HG02798 (cell line): ENCODE results near the gene RAP2A.
A peak's percentile ranks its signal among the peaks of the same experiment; 100 is the strongest.

Experiments used
- ATAC-seq: cut with Tn5 transposase; IDR thresholded peaks from one replicate; pipeline ENCODE4 v1.9.1; 2021; ENCODE audit warnings: mild to moderate bottlenecking; ENCODE audit not compliant: unreplicated experiment, poor library complexity

The RAP2A gene

DNA sequence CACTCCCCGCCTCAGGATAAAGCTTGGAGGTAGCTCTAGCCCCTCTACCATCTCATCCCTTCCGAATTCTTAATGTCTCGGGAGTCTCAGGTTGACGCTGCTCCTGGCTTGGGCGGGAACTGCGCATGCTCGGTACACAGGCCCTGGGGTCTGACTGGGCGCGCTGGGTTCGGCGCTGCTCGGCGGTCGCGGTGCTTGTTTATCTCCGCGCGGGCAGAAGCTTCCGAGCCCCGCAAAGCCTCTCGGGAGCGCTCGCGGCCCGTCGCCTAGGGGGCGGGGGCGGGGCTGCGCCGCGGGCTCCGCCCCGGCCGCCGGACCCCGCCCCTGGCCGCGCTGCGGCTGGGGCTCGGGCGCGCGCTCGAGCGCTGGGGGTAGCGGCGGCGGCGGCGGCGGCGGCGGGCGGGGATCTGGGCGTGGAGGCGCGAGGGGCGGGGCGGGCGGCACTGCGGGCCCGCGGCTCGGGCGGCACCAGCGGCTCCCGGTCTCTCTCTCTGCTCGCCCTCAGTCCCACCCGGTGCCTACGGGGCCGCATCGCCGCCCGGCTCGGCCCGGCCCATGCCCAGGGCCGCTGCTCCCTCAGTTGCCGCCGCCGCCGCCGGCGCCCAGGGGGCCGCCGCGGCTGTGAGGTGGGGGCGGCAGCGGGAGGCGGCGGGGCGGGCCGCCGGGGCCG lies at the start of gene RAP2A:
Gene RAP2A (plus strand): TSS at position 443 of the 670 bp plus-strand sequence. CDS start 302 bp downstream, outside the sequence.
- peak; percentile 55 for ATAC-seq

DNA sequence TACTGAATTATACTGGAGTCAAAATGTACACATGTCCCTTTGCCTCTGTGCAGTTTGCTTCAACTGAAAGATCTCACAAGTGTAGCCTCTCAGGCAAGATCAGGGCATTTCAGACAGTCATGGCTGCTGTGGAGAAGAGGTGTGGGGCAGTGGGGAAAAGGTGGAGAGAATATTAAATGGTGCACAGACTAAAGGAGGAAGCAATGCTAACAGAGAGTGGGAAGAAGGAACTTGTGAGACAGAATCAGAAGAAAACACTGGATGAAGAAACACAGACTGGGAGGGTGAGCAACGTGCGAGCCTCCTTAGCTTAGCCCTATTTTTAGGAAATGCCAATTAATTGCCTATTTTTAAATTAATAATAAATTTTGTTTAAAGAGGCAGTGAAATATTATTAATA lies 49.6 kb upstream of the RAP2A start:
- ATAC-seq = no peak

DNA sequence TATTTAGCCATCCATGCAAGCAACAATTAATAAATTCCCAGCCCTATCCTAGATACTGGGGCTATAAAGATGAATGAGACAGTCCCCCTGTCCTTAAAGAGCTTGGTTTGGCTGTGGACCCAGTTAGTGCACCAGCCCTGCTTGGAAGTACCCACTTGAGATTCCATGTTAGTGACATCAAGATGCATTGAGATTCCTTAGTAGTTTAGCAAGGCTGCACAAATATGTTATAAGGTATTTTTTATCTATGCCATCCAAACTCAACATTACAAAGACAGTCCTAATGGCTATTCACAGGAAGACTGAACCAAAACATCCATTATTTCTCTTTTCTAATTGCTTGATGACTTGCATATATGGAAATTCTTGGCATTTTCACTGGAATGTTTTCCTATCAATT lies 48.8 kb upstream of the RAP2A start:
- ATAC-seq = no peak

DNA sequence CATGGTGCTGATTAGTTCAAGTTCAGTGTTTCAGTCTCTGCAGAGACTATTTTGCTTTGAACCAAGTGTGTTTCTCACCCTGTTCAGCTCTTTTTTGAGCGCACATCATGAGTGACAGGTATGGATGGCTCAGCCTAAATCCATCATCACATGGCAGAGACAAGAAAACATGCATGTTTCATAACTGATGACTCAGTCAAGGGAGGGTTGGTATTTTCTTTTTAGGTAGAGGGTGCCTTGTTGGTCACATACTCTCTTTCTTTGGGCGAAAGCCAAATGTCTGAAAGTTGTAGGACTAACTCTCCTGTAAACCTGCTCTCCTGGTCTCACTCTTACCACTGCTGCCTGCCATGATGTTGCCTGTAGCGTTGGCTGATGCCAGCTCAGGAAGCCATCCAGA lies 48.1 kb upstream of the RAP2A start:
- no peak for ATAC-seq

DNA sequence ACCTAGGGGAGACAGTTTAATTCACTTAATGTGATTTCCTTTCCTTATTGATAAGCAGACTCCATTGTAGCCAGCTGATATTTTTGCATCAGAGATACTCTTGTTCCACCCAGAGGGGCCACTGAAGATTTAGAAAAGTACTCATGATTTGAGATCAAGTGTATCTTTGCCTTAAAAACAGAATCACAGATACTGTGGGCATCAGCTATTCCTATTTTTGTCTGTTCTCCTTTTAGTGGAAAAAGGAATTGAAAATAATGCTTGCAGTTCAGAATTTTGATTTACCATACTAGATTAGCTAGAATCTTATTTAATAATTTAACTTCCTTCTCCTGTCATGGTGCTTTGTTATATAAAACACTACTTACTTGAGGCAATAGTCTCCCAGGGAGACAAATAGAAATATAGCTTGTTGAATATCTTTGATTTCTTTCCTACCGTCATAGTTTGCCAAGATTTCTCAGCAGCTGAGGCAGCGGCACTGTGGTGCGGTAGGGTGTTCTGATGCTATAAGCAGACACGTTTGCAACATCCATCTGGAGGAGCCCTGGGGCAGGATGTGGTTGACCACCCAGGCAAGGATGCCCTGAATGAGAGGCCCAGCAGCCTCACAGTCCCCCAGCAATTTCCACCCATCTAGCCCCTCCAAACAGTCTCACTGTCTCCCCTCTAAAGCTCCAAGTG lies 47.0 kb upstream of the RAP2A start:
- no peak for ATAC-seq

DNA sequence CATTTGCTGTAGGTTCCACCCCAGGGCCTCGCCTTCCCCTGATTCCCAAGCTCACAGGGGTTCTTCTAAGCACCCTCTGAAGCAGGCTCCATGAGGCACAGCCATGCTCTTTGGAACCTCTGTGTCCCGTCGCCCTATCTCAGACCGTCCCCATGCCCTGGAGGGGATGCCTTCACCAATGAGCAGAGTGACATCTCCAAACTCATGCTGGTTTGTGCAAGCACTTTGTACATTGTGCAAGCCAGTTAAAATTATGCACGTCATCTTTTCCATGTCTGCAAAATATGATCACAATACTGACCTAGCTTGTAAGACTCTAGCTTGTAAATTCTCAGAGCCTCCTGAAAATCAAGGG lies 46.5 kb upstream of the RAP2A start:
- ATAC-seq = no peak

DNA sequence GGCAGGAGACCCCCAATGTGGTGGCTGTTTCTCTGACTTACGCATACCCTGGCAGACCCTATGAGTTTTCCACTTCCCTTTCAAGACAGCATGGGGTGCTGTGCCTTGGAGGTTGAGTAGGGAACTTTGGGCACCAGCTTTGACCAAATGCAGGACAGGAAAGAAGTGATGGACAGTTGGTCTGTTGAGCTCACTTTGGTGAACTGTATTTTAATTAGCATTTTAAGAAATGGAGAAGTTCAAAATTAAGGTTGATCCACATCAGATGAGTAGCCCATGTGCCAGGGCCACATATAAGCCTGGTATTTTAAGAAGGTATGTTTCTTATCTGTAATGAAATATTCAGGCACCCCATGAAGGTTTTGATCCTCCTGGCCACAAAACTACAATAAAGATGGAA lies 46.1 kb upstream of the RAP2A start:
- no peak for ATAC-seq

DNA sequence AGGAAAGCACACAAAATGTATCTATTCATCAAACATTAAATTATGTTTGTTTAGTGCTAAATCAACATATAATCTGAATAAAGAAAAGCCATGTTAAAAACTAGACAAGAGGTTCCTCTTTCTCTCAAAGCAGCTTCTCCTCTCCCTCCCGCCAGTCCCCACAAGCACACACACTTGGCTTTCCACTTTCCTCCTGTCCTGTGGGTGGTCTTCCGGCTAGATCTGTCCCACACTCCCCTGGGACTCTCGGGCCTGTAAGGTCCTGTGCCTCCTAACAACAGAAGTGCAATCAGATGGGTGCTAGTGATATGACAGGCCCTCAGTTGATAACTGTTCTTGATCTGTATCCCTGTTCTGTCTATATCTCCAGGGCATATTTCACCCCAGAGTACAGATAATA lies 45.6 kb upstream of the RAP2A start:
- no peak for ATAC-seq

DNA sequence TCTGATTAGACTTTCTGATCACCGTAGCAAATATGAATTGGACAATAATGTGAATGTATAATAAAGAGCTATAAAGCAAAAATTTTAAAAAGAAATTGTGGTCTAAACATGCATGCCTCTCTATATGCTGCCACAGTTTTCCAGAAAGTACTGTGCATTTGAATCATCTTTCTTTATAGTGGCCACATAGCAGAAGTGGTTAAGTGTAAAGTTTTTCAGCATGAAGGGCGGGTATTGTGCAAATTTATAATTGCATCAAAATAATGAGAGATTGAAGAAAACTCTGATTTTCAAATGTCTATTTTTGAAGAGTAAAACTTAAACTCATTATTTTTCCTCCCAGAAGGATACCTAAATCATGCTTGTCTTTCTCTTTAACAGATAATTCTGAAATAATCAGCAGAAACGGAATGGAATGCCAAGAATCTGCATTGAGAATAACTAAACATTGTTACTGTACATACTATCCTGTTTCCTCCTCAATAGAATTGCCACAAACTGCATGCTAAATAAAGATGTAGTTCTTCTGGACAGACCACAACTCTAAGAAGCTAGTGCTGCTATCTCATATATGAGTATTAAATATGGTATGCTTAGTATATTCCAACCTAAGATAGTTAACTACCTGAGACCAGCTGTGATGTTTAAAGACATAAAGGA lies 42.9 kb upstream of the RAP2A start:
- no peak for ATAC-seq

DNA sequence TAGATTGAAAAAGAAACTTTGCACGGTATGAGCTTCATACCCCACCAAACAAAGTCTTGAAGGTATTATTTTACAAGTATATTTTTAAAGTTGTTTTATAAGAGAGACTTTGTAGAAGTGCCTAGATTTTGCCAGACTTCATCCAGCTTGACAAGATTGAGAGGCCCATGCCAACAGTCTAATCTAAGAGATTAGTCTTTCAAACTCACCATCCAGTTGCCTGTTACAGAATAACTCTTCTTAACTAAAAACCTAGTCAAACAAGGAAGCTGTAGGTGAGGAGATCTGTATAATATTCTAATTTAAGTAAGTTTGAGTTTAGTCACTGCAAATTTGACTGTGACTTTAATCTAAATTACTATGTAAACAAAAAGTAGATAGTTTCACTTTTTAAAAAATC lies 41.9 kb upstream of the RAP2A start:
- no peak for ATAC-seq

DNA sequence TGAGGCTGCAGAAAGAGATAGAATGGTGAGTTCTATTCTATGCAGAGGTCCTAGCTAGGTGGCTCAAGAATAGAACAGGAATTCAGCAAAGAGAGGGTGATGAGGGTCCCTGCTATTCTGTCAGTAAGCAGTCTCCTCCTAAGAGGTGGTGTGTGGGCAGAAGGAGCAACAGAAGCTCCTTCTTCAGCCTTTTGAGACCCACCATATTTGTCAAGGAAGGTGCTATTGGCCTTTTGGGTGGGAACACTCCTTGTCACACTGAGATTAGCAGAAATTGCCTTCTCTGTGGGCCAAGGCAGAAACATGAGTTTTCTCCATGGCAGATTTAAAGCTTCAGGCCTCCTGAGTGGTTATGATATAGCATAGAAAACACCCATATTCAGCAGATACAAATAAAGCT lies 39.4 kb upstream of the RAP2A start:
- no peak for ATAC-seq

DNA sequence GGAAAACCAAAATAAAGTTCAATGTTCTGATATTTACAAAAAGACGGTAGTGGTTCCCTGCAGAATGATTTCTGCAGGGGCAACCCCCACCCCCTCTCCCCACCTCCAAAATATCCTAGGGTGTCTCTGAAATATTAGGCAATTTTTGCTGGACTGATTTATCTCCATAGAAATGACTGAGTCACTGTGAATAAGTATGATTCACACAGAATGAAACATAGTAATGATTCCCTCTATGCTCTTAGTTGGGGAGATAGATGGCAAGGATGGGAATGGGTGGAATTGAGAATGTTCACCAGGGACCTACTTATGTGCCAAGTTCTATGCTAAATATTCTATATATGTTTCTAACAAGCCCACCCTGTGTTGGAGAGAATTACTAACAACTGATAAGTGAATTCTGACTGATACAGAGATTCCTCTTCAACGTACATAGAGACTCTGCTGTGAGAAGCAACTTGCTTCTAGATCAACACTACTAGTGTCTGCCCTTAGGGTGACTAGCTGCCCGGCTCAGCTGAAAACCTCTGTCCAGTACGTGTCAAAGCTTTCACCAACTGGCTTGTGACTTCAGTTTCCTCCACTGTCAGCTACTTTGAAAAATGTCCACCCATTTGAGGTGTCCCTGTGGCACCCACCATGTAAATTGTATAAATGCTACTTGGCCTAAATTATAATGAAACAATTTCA lies 38.4 kb upstream of the RAP2A start:
- ATAC-seq = no peak

DNA sequence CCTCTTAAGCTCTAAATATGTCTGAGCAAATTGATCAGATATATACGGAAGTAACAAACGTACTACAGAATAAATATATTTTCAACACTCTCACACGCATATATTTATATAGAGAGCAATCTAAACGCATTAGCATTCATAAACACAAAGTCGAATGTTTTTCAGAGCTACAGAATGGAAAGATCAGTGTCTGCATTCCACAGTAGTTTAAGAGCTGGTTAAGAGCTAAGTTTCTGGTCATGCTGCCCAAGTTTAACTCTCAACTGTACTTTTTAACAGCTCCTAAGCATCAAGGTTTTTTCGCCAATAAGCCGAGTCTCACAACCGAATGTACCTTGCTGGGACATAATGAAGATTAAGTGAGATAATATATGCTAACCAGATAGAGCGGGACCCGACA lies 36.7 kb upstream of the RAP2A start:
- no peak for ATAC-seq

DNA sequence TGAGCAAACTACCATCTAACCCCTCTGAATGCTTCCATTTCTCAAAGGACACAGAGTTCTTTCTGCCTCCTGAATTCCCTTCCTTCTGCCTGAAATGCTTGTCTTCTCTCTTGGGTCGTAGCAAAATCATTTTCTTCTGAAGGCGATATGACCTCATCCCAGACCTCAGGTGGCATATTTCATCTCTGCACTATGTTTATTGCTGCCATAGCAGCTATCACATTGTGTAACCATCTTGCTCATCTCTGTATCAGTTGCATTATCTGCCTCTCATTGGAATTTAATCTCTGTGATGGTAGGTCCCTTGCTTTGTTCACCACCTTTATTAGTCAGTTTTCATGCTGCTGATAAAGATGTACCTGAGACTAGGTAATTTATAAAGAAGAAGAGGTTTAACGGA lies 32.5 kb upstream of the RAP2A start:
- ATAC-seq = no peak

DNA sequence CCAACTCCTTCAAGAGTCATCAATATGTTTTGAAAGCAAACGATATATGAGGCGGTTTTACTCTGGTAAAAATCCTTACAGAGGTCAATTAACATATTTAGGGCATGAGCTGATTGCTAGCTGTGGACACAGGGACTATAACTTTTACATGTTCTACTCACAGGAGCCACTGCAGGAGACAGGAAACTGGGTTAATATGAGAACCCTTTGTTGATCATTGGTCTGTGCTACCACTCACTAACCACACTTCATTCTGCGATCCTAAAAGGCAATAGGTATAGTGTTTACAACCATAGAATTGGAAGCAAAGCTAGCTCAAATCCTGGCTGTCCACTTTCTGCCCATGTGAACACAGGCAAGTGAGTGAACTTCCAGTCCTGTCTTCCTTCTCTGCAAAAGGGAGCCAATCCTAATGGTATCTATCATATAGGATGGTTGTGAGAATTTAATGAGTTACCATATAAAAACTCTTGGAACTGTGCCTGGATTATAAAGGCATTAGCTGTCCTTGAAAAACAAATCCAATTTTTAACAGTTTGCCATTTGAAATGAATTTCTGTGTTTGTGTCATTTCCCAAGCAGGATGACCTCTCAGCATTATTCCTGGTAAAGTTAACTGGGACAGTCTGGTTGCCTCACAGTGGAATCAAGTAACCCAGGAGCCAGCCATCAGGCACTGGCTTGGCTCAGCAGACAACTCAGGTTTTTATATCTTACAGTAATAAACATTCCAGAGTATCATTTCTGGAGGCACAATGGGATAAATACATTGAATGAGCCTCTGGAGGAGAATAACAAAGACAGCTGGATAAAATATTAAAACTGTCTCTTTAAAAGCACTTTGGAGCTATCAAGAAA lies 29.8 kb upstream of the RAP2A start:
- ATAC-seq = no peak

DNA sequence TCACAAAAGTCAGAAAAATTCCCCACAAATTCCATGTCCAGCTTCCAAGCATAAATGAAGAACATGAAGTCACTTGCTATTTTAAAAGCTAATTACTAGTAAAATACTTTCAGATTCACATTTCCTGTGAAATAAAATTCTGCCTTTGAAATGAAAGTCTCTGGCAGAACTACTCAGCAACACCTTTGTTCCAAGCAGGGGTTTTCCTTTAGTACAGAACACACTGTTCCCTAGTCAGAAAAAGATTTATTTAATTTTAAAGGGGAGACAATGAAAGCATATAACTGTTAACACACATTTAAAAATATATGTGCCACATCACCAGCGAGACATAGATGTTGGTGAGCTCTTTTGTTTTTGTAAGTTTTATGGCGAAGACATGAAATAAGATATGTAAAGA lies 26.4 kb upstream of the RAP2A start:
- ATAC-seq = no peak

DNA sequence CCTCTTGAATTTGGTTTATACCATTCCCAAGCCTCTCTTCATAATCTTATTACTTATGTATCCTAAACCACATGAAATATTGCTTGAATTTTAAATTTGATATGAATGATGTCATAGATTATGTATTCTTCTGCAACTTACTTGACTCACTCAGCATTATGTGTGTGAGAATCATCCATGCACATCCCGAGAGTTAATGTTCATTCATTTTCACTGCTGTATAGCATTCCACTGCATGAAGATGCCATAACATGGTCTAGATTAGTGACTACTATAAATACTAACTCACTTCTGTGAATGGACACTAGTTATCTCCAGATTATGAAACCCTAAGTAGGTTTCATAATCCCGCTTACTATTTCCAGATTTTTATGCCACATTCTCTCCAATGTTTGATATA lies 25.0 kb upstream of the RAP2A start:
- ATAC-seq = no peak

DNA sequence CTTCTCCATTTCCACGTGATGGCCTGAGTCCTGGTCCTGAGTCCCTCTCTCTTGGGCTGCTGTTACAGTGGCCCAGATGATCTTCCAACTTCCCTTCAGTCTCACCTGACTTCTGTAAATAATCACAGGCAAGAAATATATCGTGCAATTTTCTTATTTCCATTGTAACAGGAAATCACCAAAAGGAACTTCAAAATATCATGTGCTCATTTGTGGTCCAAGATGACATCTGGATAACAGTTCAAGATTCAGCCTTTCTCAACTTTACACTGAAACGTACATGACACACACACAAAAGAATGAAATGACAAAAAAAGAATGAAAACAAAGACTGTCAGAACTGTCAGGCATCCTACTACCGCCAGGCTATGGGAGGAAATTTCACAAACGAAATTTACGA lies 22.0 kb upstream of the RAP2A start:
- ATAC-seq = no peak

DNA sequence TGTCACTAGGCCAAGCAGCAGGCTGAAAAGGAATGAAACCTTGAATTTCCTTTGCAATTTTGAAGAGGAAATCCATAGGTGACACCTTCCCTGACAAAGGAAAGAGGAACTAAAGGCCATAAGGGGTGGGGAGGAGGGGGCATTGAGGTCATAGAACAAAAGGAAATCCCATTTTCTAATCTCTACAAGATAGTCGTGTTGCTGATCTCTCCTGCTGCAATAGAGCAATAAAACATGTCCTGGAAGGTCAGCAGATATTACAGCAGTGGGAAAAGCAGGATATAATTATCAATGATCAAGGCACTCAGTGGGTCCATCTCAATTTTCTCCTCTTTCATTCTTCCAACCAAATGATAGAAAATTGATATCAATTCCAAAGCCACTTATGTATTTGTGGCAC lies 20.3 kb upstream of the RAP2A start:
- no peak for ATAC-seq

DNA sequence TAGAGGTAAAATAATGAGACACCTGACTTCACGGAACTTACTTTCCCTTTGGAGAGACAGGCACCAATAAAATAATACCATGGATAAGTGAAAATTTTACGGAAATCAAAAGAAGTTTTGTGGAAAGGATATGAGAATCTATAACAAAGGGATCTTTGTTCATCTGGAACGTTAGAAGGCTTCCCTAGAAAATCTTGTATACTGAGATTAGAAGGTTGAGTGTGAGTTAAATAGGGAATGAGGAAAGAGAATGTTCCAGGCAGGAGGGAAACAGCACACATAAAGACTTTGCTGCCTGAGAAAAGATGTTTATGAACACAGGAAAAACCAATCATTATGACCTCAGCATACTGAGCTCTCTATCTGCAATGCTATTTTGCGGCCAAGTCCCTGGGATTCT lies 19.6 kb upstream of the RAP2A start:
- ATAC-seq = no peak
